Measurements from ENCODE around the gene MYO9B.

MYO9B gene

GRCh38 chr19:17073869-17074633, 1.5 kb upstream of the MYO9B start:
- no peak for TF ChIP-seq CTCF (IDR thresholded peaks at IDR 0.05; ENCODE audit: low read length, missing control alignments)
- DNase-seq (ENCODE audit: low read depth), result no peak
- H3K4me3 ChIP-seq (replicated peaks; ENCODE audit: low read depth, low read length), result peak overlapping the region; percentile 79

GRCh38 chr19:17074634-17075034, 943 bp upstream of the MYO9B start:
- no peak for TF ChIP-seq CTCF (IDR thresholded peaks at IDR 0.05; ENCODE audit: low read length, missing control alignments)
- no peak for DNase-seq (ENCODE audit: low read depth)
- peak overlapping the region; percentile 79 for H3K4me3 ChIP-seq (replicated peaks; ENCODE audit: low read depth, low read length)

- peak overlapping the region; percentile 92 for H3K4me3 ChIP-seq (replicated peaks; ENCODE audit: low read depth, low read length)
- TF ChIP-seq CTCF (IDR thresholded peaks at IDR 0.05; ENCODE audit: low read length, missing control alignments), result no peak
- no peak for DNase-seq (ENCODE audit: low read depth)
Observed at GRCh38 chr19:17075864-17076542, 426 bp downstream of the MYO9B start.

GRCh38 chr19:17076543-17076991, 990 bp downstream of the MYO9B start:
- TF ChIP-seq CTCF (IDR thresholded peaks at IDR 0.05; ENCODE audit: low read length, missing control alignments), result no peak
- peak overlapping the region; percentile 92 for H3K4me3 ChIP-seq (replicated peaks; ENCODE audit: low read depth, low read length)
- no peak for DNase-seq (ENCODE audit: low read depth)

GRCh38 chr19:17077447-17078028, 2.0 kb downstream of the MYO9B start:
- no peak for DNase-seq (ENCODE audit: low read depth)
- H3K4me3 ChIP-seq (replicated peaks; ENCODE audit: low read depth, low read length), result peak overlapping the region; percentile 92
- TF ChIP-seq CTCF (IDR thresholded peaks at IDR 0.05; ENCODE audit: low read length, missing control alignments), result no peak

- DNase-seq (ENCODE audit: low read depth), result no peak
- peak overlapping the region; percentile 62 for H3K4me3 ChIP-seq (replicated peaks; ENCODE audit: low read depth, low read length)
- TF ChIP-seq CTCF (IDR thresholded peaks at IDR 0.05; ENCODE audit: low read length, missing control alignments), result no peak
Observed at GRCh38 chr19:17078036-17078919, 2.7 kb downstream of the MYO9B start.

Data from fibroblast of pulmonary artery (primary cell).